Adrenal gland (tissue), 5 donors: ENCODE data around the gene LRP1B.

Experiments used
- POLR2A ChIP-seq, 2 donors: fragments of 450-650 bp; IDR thresholded peaks; one replicate each; pipeline ENCODE4 v1.6.1; 2017; ENCODE audit warnings: antibody characterized with exemption in 2 of 2, mild to moderate bottlenecking in 2 of 2, moderate library complexity in 1 of 2
- TF ChIP-seq, protein P1 (sequence below), 6 experiments: fragments of 450-650 bp in 4 of 6; fragments of 200-600 bp in 2 of 6; sonication (generic) in 1 of 6; IDR thresholded peaks; 1 replicate in 5 of 6; 2 replicates in 1 of 6; pipeline versions ENCODE4 v1.5.1 to v1.8.0; 2016 to 2021; ENCODE audit warnings: antibody characterized with exemption in 6 of 6, mild to moderate bottlenecking in 2 of 6, moderate library complexity in 1 of 6
- donor health status: DM: no; HTN: no; CAD: no.

DNA sequence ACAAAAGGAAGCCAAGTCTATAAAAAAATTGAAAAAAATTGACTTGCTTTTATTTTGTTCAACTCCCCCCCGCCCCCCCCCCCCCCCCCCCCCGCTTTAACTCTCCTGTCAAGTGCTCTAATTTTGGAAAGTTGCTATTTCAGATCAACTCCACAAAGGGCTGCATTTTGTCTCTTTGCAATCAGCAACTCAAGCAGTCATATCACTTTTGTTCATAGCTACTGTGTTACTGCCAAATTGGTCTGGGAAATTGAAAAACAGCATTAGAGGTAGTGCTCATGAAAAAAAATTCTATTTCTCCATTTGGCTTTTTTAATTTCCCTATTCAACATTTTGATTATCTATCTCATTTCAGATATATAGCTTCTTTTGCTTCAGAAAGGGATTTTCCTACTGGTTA, 531.8 kb downstream of the LRP1B start:
- no peak for TF ChIP-seq POLR2A (IDR thresholded peaks at IDR 0.05)
- TF ChIP-seq, protein P1, sequence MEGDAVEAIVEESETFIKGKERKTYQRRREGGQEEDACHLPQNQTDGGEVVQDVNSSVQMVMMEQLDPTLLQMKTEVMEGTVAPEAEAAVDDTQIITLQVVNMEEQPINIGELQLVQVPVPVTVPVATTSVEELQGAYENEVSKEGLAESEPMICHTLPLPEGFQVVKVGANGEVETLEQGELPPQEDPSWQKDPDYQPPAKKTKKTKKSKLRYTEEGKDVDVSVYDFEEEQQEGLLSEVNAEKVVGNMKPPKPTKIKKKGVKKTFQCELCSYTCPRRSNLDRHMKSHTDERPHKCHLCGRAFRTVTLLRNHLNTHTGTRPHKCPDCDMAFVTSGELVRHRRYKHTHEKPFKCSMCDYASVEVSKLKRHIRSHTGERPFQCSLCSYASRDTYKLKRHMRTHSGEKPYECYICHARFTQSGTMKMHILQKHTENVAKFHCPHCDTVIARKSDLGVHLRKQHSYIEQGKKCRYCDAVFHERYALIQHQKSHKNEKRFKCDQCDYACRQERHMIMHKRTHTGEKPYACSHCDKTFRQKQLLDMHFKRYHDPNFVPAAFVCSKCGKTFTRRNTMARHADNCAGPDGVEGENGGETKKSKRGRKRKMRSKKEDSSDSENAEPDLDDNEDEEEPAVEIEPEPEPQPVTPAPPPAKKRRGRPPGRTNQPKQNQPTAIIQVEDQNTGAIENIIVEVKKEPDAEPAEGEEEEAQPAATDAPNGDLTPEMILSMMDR (IDR thresholded peaks at IDR 0.05): no peak
